HepG2 (cell line): Measurements from ENCODE around the gene PPP1R9B. TPM values are rescaled to one million over a fixed set of nuclear protein-coding genes. Genes with fewer than 3 reads are reported as not detected.
A peak's percentile ranks its signal among the peaks of the same experiment; 100 is the strongest.

Source experiments
- BCL6 ChIP-seq: IDR thresholded peaks from 2 replicates; pipeline ENCODE4 v1.6.1; 2016; ENCODE audit warnings: missing genetic modification reagents, missing compliant biosample characterization
- CHD4 ChIP-seq: fragments of 200-600 bp; sonication (generic); IDR thresholded peaks from 2 replicates; pipeline ENCODE4 v1.7.0; 2017; ENCODE audit warnings: mild to moderate bottlenecking, low read length, borderline replicate concordance
- DPF2 ChIP-seq: sonication (generic); formaldehyde crosslinking; IDR thresholded peaks from 2 replicates; pipeline ENCODE4 v1.4.0; 2020; ENCODE audit warnings: mild to moderate bottlenecking, low read depth, missing genetic modification reagents, borderline replicate concordance
- FOXO1 ChIP-seq: sonication (generic); formaldehyde crosslinking; IDR thresholded peaks from 2 replicates; pipeline ENCODE4 v1.4.0; 2020; ENCODE audit warnings: missing genetic modification reagents
- HDAC1 ChIP-seq: sonication (generic); formaldehyde crosslinking; IDR thresholded peaks from 2 replicates; pipeline ENCODE4 v1.5.1; 2020; ENCODE audit warnings: mild to moderate bottlenecking, missing genetic modification reagents
- HOXA9 ChIP-seq: sonication (generic); formaldehyde crosslinking; IDR thresholded peaks from 2 replicates; pipeline ENCODE4 v1.8.1; 2022; ENCODE audit warnings: missing genetic modification reagents, mild to moderate bottlenecking, moderate library complexity, borderline replicate concordance
- JUNB ChIP-seq: sonication (generic); formaldehyde crosslinking; IDR thresholded peaks from 2 replicates; pipeline ENCODE4 v1.8.0; 2022; ENCODE audit warnings: missing genetic modification reagents, mild to moderate bottlenecking, borderline replicate concordance
- MIER3 ChIP-seq: IDR thresholded peaks from 2 replicates; pipeline ENCODE4 v1.6.1; 2016; ENCODE audit warnings: missing compliant biosample characterization, borderline replicate concordance
- SOX5 ChIP-seq: IDR thresholded peaks from 2 replicates; pipeline ENCODE4 v1.6.1; 2016; ENCODE audit warnings: borderline replicate concordance
- SP4 ChIP-seq: sonication (generic); formaldehyde crosslinking; IDR thresholded peaks from 2 replicates; pipeline ENCODE4 v1.8.1; 2023; ENCODE audit warnings: mild to moderate bottlenecking, missing genetic modification reagents
- SRY ChIP-seq: sonication (generic); formaldehyde crosslinking; IDR thresholded peaks from 2 replicates; pipeline ENCODE4 v1.8.0; 2022; ENCODE audit warnings: mild to moderate bottlenecking, missing genetic modification reagents
- TBX3 ChIP-seq: fragments of 450-650 bp; IDR thresholded peaks from 2 replicates; pipeline ENCODE4 v1.6.1; 2017; ENCODE audit warnings: antibody characterized with exemption, mild to moderate bottlenecking, inconsistent platforms, borderline replicate concordance
- THAP11 ChIP-seq: IDR thresholded peaks from 2 replicates; pipeline ENCODE4 v1.6.1; 2016; ENCODE audit warnings: missing biosample characterization, missing genetic modification reagents
- ZBTB7A ChIP-seq: sonication (generic); formaldehyde crosslinking; IDR thresholded peaks from 2 replicates; pipeline ENCODE4 v1.8.0; 2022; ENCODE audit warnings: mild to moderate bottlenecking, missing genetic modification reagents
- ZMYM2 ChIP-seq: sonication (generic); formaldehyde crosslinking; IDR thresholded peaks from 2 replicates; pipeline ENCODE4 v1.8.0; 2022; ENCODE audit warnings: mild to moderate bottlenecking, missing genetic modification reagents
- ZNF225 ChIP-seq: sonication (generic); formaldehyde crosslinking; IDR thresholded peaks from 2 replicates; pipeline ENCODE4 v1.4.0; 2020; ENCODE audit warnings: mild to moderate bottlenecking, missing genetic modification reagents
- ZNF235 ChIP-seq: sonication (generic); formaldehyde crosslinking; IDR thresholded peaks from 2 replicates; pipeline ENCODE4 v1.8.1; 2023; ENCODE audit warnings: mild to moderate bottlenecking, missing genetic modification reagents, borderline replicate concordance
- ZNF335 ChIP-seq: sonication (generic); formaldehyde crosslinking; IDR thresholded peaks from 2 replicates; pipeline ENCODE4 v1.4.0; 2020; ENCODE audit warnings: missing genetic modification reagents
- ZNF850 ChIP-seq: sonication (generic); formaldehyde crosslinking; conservative IDR thresholded peaks from 2 replicates; pipeline ENCODE4 v1.9.0; 2021; ENCODE audit warnings: mild to moderate bottlenecking, missing genetic modification reagents
- ZNF878 ChIP-seq: sonication (generic); formaldehyde crosslinking; IDR thresholded peaks from 2 replicates; pipeline ENCODE4 v1.8.1; 2023; ENCODE audit warnings: mild to moderate bottlenecking, missing genetic modification reagents, moderate library complexity
- polyA plus RNA-seq, 8 experiments: library from polyadenylated mRNA; depleted of rRNA in 3 of 8; stranded (reverse) in 7 of 8; unstranded in 1 of 8; fragments of >200 nt; fragmentation: Illumina TruSeq in 4 of 8; extraction: Trizol in 4 of 8; gene quantifications; 2 replicates each; pipeline versions ENCODE4 v1.2.1 to v1.2.3, GENCODE V29; 2011 to 2016; ENCODE audit warnings: low read depth in 4 of 8, missing spikeins in 1 of 8, mixed read lengths in 1 of 8; ENCODE audit not compliant: insufficient read depth in 1 of 8
- total RNA-seq, 5 experiments: library from RNA; depleted of rRNA; stranded (reverse); fragments of >200 nt; fragmentation: Illumina TruSeq; extraction: Trizol; gene quantifications; 2 replicates each; pipeline ENCODE4 v1.2.3, GENCODE V29; 2016; ENCODE audit warnings: low read depth in 1 of 5
- TF ChIP-seq, protein P1 (sequence below): sonication (generic); formaldehyde crosslinking; IDR thresholded peaks from 2 replicates; pipeline ENCODE4 v1.5.0; 2020; ENCODE audit warnings: mild to moderate bottlenecking, missing genetic modification reagents
- TF ChIP-seq, protein P2 (sequence below): sonication (generic); formaldehyde crosslinking; IDR thresholded peaks from 2 replicates; pipeline ENCODE4 v1.9.0; 2021; ENCODE audit warnings: missing genetic modification reagents, borderline replicate concordance
- TF ChIP-seq, protein P3 (sequence below): sonication (generic); formaldehyde crosslinking; IDR thresholded peaks from 2 replicates; pipeline ENCODE4 v1.9.0; 2021; ENCODE audit warnings: missing genetic modification reagents, mild to moderate bottlenecking, borderline replicate concordance

The PPP1R9B gene
- total and polyA plus RNA-seq, 2 of the 13 experiments (the other 11 are each of a cell fraction or from before 2014, with no cell fraction given) = 9.4 to 15.8 TPM

DNA sequence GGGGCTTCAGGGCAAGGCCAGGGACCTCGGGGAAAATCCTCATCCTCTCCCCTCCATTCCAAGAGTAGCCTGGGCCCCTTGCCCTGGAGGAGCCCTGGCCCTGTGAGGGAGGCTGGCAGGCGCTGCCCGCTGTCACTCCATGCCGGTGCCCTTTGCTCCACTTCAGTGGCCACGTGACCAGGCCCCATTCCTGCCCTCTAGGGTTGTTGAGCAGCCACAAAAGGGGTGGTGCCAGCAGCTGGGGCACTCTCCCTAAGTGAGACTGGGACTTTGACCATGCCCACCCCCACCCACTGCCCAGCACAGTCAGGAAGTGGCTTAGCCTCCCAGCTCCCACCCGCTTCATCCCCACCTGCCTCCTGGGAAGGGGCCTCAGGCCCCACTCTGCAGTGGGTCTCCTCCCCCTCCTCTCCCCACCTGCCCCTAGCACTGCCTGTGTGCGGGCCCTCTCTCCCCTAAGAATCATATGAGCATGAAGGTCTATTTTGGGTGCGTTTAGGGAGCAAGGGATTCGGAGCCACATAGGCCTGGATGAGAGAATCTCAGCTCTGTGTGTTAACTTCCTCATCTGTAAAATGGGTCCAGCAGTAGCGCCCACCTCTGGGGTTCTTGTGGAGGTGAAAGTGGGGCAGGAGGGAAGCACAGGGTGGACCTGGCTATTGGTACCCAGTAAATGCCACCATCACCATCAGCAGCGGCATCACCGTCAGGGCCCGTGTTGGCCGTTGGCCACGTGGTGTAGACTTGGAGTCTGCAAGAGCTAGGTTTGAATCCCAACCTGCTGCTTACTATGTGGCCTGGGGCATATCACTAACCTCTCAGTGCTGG is 48.1 kb downstream of the PPP1R9B start (continued):
- TF ChIP-seq ZNF850 = no peak
- peak; percentile 86 for TF ChIP-seq HDAC1 (CRISPR knock-in tag)
- peak; percentile 72 for TF ChIP-seq DPF2
- TF ChIP-seq SP4 (CRISPR knock-in tag) = 0 out of 2 replicates have a peak, but pooled peaks have one; percentile 50
- TF ChIP-seq, protein P1, sequence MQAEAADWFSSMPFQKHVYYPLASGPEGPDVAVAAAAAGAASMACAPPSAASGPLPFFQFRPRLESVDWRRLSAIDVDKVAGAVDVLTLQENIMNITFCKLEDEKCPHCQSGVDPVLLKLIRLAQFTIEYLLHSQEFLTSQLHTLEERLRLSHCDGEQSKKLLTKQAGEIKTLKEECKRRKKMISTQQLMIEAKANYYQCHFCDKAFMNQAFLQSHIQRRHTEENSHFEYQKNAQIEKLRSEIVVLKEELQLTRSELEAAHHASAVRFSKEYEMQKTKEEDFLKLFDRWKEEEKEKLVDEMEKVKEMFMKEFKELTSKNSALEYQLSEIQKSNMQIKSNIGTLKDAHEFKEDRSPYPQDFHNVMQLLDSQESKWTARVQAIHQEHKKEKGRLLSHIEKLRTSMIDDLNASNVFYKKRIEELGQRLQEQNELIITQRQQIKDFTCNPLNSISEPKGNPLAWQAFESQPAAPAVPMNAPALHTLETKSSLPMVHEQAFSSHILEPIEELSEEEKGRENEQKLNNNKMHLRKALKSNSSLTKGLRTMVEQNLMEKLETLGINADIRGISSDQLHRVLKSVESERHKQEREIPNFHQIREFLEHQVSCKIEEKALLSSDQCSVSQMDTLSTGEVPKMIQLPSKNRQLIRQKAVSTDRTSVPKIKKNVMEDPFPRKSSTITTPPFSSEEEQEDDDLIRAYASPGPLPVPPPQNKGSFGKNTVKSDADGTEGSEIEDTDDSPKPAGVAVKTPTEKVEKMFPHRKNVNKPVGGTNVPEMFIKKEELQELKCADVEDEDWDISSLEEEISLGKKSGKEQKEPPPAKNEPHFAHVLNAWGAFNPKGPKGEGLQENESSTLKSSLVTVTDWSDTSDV (CRISPR knock-in tag) = no peak
- no peak for TF ChIP-seq TBX3
- peak; percentile 36 for TF ChIP-seq THAP11 (CRISPR knock-in tag)
- TF ChIP-seq CHD4 = peak; percentile 96
- no peak for TF ChIP-seq JUNB
- no peak for TF ChIP-seq ZBTB7A (CRISPR knock-in tag)
- peak; percentile 53; the same call in 1 of the 2 replicates for TF ChIP-seq FOXO1 (CRISPR knock-in tag)
- TF ChIP-seq SOX5 = 0 out of 2 replicates have a peak, but pooled peaks have one; percentile 24
- TF ChIP-seq MIER3 (CRISPR knock-in tag) = peak; percentile 21; the same call in 1 of the 2 replicates
- TF ChIP-seq, protein P2, sequence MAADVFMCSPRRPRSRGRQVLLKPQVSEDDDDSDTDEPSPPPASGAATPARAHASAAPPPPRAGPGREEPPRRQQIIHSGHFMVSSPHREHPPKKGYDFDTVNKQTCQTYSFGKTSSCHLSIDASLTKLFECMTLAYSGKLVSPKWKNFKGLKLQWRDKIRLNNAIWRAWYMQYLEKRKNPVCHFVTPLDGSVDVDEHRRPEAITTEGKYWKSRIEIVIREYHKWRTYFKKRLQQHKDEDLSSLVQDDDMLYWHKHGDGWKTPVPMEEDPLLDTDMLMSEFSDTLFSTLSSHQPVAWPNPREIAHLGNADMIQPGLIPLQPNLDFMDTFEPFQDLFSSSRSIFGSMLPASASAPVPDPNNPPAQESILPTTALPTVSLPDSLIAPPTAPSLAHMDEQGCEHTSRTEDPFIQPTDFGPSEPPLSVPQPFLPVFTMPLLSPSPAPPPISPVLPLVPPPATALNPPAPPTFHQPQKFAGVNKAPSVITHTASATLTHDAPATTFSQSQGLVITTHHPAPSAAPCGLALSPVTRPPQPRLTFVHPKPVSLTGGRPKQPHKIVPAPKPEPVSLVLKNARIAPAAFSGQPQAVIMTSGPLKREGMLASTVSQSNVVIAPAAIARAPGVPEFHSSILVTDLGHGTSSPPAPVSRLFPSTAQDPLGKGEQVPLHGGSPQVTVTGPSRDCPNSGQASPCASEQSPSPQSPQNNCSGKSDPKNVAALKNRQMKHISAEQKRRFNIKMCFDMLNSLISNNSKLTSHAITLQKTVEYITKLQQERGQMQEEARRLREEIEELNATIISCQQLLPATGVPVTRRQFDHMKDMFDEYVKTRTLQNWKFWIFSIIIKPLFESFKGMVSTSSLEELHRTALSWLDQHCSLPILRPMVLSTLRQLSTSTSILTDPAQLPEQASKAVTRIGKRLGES = no peak
- no peak for TF ChIP-seq ZMYM2 (CRISPR knock-in tag)
- TF ChIP-seq ZNF225 (CRISPR knock-in tag) = no peak
- TF ChIP-seq ZNF878 (CRISPR knock-in tag) = no peak
- TF ChIP-seq ZNF335 (CRISPR knock-in tag) = peak; percentile 69
- peak; percentile 60 for TF ChIP-seq BCL6 (CRISPR knock-in tag)
- TF ChIP-seq SRY (CRISPR knock-in tag) = 0 out of 2 replicates have a peak, but pooled peaks have one; percentile 48
- no peak for TF ChIP-seq ZNF235 (CRISPR knock-in tag)
- no peak for TF ChIP-seq HOXA9 (CRISPR knock-in tag)
- TF ChIP-seq, protein P3, sequence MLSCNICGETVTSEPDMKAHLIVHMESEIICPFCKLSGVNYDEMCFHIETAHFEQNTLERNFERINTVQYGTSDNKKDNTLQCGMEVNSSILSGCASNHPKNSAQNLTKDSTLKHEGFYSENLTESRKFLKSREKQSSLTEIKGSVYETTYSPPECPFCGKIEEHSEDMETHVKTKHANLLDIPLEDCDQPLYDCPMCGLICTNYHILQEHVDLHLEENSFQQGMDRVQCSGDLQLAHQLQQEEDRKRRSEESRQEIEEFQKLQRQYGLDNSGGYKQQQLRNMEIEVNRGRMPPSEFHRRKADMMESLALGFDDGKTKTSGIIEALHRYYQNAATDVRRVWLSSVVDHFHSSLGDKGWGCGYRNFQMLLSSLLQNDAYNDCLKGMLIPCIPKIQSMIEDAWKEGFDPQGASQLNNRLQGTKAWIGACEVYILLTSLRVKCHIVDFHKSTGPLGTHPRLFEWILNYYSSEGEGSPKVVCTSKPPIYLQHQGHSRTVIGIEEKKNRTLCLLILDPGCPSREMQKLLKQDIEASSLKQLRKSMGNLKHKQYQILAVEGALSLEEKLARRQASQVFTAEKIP (CRISPR knock-in tag) = no peak
